HL-60 (cell line): ENCODE measurements around the gene DNAH6.

ENCODE experiments used
- DNase-seq, 2 experiments: peaks; one replicate each; pipeline ENCODE4 v3.0.0-alpha.2; 2010 to 2020; ENCODE audit warnings: low read depth in 1 of 2, low spot score in 1 of 2
- H3K27ac ChIP-seq: fragments of 250-450 bp; sonication (Bioruptor Pico); replicated peaks from 2 replicates; pipeline ENCODE4 v1.5.1; 2020; ENCODE audit warnings: mild to moderate bottlenecking, moderate library complexity
- H3K27me3 ChIP-seq: fragments of 250-450 bp; sonication (Bioruptor Pico); 2 replicates; pipeline ENCODE4 v1.5.1; 2021; ENCODE audit warnings: mild to moderate bottlenecking, moderate library complexity; ENCODE audit not compliant: insufficient read depth, poor library complexity, severe bottlenecking
- H3K4me3 ChIP-seq: replicated peaks from 2 replicates; pipeline ENCODE4 v1.5.1; 2011; ENCODE audit warnings: mild to moderate bottlenecking, control low read depth, low read length; ENCODE audit not compliant: insufficient read depth
- CTCF ChIP-seq: IDR thresholded peaks from one replicate; pipeline ENCODE4 v1.5.1; 2011; ENCODE audit warnings: low read length, control low read depth, inconsistent platforms; ENCODE audit not compliant: insufficient read depth
- GABPA ChIP-seq: IDR thresholded peaks from 2 replicates; pipeline ENCODE4 v1.6.1; 2012; ENCODE audit warnings: low read depth
- POLR2AphosphoS5 ChIP-seq: IDR thresholded peaks from 2 replicates; pipeline ENCODE4 v1.6.1; 2012; ENCODE audit warnings: low read depth
- SPI1 ChIP-seq: IDR thresholded peaks from 2 replicates; pipeline ENCODE4 v1.6.1; 2012; ENCODE audit warnings: low read depth, mild to moderate bottlenecking, borderline replicate concordance
- TF ChIP-seq, protein P1 (sequence below): IDR thresholded peaks from 2 replicates; pipeline ENCODE4 v1.6.1; 2012; ENCODE audit warnings: low read depth; ENCODE audit not compliant: insufficient replicate concordance

The DNAH6 gene

GRCh38 chr2:84788027-84788426 lies 271.7 kb downstream of the DNAH6 start:
- no peak for DNase-seq
- TF ChIP-seq, protein P1, sequence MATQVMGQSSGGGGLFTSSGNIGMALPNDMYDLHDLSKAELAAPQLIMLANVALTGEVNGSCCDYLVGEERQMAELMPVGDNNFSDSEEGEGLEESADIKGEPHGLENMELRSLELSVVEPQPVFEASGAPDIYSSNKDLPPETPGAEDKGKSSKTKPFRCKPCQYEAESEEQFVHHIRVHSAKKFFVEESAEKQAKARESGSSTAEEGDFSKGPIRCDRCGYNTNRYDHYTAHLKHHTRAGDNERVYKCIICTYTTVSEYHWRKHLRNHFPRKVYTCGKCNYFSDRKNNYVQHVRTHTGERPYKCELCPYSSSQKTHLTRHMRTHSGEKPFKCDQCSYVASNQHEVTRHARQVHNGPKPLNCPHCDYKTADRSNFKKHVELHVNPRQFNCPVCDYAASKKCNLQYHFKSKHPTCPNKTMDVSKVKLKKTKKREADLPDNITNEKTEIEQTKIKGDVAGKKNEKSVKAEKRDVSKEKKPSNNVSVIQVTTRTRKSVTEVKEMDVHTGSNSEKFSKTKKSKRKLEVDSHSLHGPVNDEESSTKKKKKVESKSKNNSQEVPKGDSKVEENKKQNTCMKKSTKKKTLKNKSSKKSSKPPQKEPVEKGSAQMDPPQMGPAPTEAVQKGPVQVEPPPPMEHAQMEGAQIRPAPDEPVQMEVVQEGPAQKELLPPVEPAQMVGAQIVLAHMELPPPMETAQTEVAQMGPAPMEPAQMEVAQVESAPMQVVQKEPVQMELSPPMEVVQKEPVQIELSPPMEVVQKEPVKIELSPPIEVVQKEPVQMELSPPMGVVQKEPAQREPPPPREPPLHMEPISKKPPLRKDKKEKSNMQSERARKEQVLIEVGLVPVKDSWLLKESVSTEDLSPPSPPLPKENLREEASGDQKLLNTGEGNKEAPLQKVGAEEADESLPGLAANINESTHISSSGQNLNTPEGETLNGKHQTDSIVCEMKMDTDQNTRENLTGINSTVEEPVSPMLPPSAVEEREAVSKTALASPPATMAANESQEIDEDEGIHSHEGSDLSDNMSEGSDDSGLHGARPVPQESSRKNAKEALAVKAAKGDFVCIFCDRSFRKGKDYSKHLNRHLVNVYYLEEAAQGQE, result no peak
- TF ChIP-seq GABPA, result no peak
- TF ChIP-seq SPI1, result no peak
- TF ChIP-seq POLR2AphosphoS5, result no peak
- no peak for TF ChIP-seq CTCF
- Histone ChIP-seq H3K27me3 (no peaks in the 10 kb centered on the region), H3K27ac (no peak overlapping the region), H3K4me3 (no peak overlapping the region)

- Histone ChIP-seq H3K27me3 (no peaks in the 10 kb centered on the region), H3K27ac (no peak overlapping the region), H3K4me3 (no peak overlapping the region)
- no peak for TF ChIP-seq SPI1
- TF ChIP-seq, protein P1, result no peak
- no peak for TF ChIP-seq CTCF
- no peak for TF ChIP-seq GABPA
- no peak for TF ChIP-seq POLR2AphosphoS5
- no peak for DNase-seq
Observed at GRCh38 chr2:84788498-84788897, 272.2 kb downstream of the DNAH6 start.

DNA sequence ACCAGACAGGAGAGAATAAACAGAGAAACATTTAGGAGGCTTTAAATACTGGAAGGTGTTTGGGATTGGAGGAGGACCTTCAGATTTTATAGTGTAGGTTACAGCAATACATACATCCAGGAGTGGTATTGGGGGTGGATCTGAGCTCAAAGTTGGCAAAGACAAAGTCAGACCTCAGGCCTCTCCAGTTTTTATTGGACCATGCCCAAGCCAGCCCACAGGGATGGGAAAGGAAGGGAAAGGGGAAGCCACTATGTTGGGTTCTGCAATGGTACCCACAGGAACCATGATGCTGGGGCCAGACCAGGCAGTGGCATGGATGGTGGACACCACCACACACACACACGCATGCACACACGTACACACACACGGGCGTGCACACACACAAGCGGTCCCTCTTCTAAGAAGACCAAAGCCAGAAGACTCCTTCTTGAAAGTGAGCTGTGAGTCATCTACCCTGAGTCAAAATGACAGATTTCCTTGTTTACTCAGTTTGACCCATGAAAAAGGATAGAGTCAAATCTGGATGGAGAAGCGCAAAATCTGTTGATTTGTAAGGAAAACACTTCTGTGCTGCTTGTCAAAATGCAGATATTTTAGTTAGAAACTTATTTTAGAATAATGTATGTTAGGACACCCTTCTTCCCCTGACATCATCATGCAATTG lies 276.7 kb downstream of the DNAH6 start:
- Histone ChIP-seq H3K27ac (no peak overlapping the region), H3K4me3 (no peak overlapping the region), H3K27me3 (no peaks in the 10 kb centered on the region)
- no peak for TF ChIP-seq SPI1
- TF ChIP-seq GABPA, result no peak
- TF ChIP-seq CTCF, result no peak
- TF ChIP-seq, protein P1, result no peak
- TF ChIP-seq POLR2AphosphoS5, result no peak
- DNase-seq, result no peak
